ENCODE data around the gene ZNF418.

- TF ChIP-seq, protein P1, sequence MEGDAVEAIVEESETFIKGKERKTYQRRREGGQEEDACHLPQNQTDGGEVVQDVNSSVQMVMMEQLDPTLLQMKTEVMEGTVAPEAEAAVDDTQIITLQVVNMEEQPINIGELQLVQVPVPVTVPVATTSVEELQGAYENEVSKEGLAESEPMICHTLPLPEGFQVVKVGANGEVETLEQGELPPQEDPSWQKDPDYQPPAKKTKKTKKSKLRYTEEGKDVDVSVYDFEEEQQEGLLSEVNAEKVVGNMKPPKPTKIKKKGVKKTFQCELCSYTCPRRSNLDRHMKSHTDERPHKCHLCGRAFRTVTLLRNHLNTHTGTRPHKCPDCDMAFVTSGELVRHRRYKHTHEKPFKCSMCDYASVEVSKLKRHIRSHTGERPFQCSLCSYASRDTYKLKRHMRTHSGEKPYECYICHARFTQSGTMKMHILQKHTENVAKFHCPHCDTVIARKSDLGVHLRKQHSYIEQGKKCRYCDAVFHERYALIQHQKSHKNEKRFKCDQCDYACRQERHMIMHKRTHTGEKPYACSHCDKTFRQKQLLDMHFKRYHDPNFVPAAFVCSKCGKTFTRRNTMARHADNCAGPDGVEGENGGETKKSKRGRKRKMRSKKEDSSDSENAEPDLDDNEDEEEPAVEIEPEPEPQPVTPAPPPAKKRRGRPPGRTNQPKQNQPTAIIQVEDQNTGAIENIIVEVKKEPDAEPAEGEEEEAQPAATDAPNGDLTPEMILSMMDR (IDR thresholded peaks at IDR 0.05), result no peak
- no peak for TF ChIP-seq EP300 (IDR thresholded peaks at IDR 0.05)
Measured at GRCh38 chr19:57946316-57946715, 11.1 kb upstream of the ZNF418 start.
